Psoas muscle (tissue), 8 donors: ENCODE results near the gene CENPX. TPM values are rescaled to one million over a fixed set of nuclear protein-coding genes. Genes with fewer than 3 reads are reported as not detected.
"Not testable (repeated sequence)": the region's sequence is repeated elsewhere in the genome, so short reads cannot be mapped to it uniquely, and the experiment has no call there.

Source experiments
- ATAC-seq, 4 donors: fragments of 200-7000 bp; cut with Tn5 transposase; one replicate each; pipeline ENCODE4 v1.9.1; 2020; ENCODE audit warnings: moderate library complexity in 3 of 4, mild to moderate bottlenecking in 2 of 4
- DNase-seq, 2 donors: peaks; one replicate each; pipeline ENCODE4 v3.0.0-alpha.2; 2020
- H3K27ac ChIP-seq: fragments of 200-600 bp; one replicate; pipeline ENCODE4 v1.8.0; 2022
- H3K27me3 ChIP-seq, 3 donors: fragments of 200-600 bp in 1 of 3; one replicate each; pipeline versions ENCODE4 v1.6.1 to v1.8.0; 2013 to 2022; ENCODE audit warnings: low read length in 2 of 3, mild to moderate bottlenecking in 2 of 3, moderate library complexity in 1 of 3; ENCODE audit not compliant: insufficient read depth in 3 of 3
- H3K36me3 ChIP-seq, 2 donors: fragments of 200-600 bp in 1 of 2; one replicate each; pipeline versions ENCODE4 v1.6.1 to v1.8.0; 2013 to 2022; ENCODE audit warnings: low read depth in 1 of 2, mild to moderate bottlenecking in 1 of 2, moderate library complexity in 1 of 2; ENCODE audit not compliant: insufficient read depth in 1 of 2
- H3K4me1 ChIP-seq: fragments of 200-600 bp; one replicate; pipeline ENCODE4 v1.8.0; 2022
- H3K4me3 ChIP-seq: fragments of 200-600 bp; one replicate; pipeline ENCODE4 v1.8.0; 2022; ENCODE audit warnings: mild to moderate bottlenecking
- H3K9me3 ChIP-seq: fragments of 200-600 bp; one replicate; pipeline ENCODE4 v1.8.0; 2022
- WGBS, 3 donors: extraction: QIAGEN DNeasy Blood & Tissue Kit; methylation state at CpG; one replicate each; pipeline versions ENCODE4 v1.1.6 to v1.1.7; 2013; 5-methylcytosine and 5-hydroxymethylcytosine counted together
- intact Hi-C, 2 donors: fragments of 100-400 bp; cut with DNase I; formaldehyde crosslinking; loops; one replicate each; pipeline versions ENCODE4 v1.11.0 to v1.14.2; 2022
- polyA plus RNA-seq, 3 donors: library from polyadenylated mRNA; stranded (reverse); fragments of 200-250 nt; gene quantifications; one replicate each; pipeline ENCODE4 v1.2.3, GENCODE V29; 2013
- total RNA-seq, 4 donors: library from RNA; stranded (reverse); fragmentation: NEBNext Ultra II Directional in 2 of 4; extraction: Animal tissue kit (Norgen Biotek cat#: 25700) in 2 of 4; gene quantifications; one replicate each; pipeline versions ENCODE4 v1.2.1 to v1.2.4, GENCODE V29; 2021 to 2023
- TF ChIP-seq, protein P1 (sequence below): fragments of 200-600 bp; IDR thresholded peaks from one replicate; pipeline ENCODE4 v1.8.0; 2022; ENCODE audit warnings: antibody characterized with exemption
- donor health status: healthy with polysubstance abuse.
- donor health status: DM: no; HTN: no; CAD: no; lungs with moderate emphysema.
- donor health status: Bipolar disorder and iron deficiency.
- donor health status: healthy.
- donor health status: DM: yes; HTN: yes; CAD: no.
- donor health status: DM: no; HTN: no; CAD: no.
- donor health status: DM: no; HTN: no; CAD: no.
- donor health status: DM: yes; HTN: yes; CAD: no.

CENPX gene
- total and polyA plus RNA-seq, 7 donors: 15.9 to 79.4 (median 24.6) TPM

DNA sequence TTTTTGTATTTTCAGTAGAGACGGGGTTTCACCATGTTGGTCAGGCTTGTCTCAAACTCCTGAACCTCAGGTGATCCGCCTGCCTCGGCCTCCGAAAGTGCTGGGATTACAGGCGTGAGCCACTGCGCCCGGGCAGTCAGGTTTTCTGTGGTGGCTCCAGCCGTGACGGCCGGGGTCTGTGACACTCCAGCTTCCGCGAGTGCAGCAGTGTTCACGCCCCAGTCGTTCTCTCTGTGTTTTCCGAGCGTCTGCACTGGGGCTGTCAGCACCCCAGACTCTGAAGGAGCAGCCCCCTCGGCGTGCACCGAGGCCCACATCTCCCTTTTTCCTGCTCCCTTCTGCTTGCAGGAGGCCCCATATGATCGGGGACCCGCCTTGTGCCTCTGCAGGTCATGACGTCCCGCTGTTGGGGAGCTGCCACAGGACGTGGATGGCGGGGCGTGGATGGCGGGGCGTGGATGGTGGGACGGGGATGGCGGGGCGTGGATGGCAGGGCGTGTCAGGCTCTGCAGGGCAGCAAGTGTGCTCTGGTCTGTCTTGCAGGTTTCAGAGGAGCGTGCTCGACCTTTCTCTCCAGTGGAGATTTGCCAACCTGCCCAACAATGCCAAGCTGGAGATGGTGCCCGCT lies 39.6 kb downstream of the CENPX start:
- H3K36me3 ChIP-seq: peaks cover 9 to 63% of the 10 kb centered on the region in 2 donors
- H3K4me3 ChIP-seq: no peak overlapping the region
- 92 to 96% (median 93%) methylated on average over 34 to 35 of the region's 35 CpGs for WGBS, 3 donors
- DNase-seq (peak in 1 of 2 donors; percentile 46), ATAC-seq (no peak)
- intact Hi-C loops: no loop called here
- no peaks in the 10 kb centered on the region for H3K27me3 ChIP-seq
- H3K9me3 ChIP-seq: no peaks in the 10 kb centered on the region
- TF ChIP-seq, protein P1, sequence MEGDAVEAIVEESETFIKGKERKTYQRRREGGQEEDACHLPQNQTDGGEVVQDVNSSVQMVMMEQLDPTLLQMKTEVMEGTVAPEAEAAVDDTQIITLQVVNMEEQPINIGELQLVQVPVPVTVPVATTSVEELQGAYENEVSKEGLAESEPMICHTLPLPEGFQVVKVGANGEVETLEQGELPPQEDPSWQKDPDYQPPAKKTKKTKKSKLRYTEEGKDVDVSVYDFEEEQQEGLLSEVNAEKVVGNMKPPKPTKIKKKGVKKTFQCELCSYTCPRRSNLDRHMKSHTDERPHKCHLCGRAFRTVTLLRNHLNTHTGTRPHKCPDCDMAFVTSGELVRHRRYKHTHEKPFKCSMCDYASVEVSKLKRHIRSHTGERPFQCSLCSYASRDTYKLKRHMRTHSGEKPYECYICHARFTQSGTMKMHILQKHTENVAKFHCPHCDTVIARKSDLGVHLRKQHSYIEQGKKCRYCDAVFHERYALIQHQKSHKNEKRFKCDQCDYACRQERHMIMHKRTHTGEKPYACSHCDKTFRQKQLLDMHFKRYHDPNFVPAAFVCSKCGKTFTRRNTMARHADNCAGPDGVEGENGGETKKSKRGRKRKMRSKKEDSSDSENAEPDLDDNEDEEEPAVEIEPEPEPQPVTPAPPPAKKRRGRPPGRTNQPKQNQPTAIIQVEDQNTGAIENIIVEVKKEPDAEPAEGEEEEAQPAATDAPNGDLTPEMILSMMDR: no peak
- H3K4me1 ChIP-seq: peaks cover 9% of the 10 kb centered on the region
- no peak overlapping the region for H3K27ac ChIP-seq

DNA sequence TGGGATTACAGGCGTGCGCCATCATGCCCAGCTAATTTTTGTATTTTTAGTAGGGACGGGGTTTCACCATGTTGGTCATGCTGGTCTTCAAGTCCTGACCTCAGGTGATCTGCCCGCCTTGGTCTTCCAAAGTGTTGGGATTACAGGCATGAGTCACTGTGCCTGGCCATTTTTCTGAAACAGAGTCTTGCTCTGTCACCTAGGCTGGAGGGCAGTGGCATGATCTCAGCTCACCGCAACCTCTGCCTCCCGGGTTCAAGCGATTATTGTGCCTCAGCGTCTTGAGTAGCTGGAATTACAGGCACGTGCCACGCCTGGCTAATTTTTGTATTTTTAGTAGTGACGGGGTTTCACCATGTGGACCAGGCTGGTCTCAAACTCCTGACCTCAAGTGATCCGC lies 41.2 kb downstream of the CENPX start:
- H3K27ac ChIP-seq: peak overlapping the region; percentile 55
- intact Hi-C loops, H3K4me3 ChIP-seq, H3K4me1 ChIP-seq, H3K27me3 ChIP-seq, H3K9me3 ChIP-seq, ATAC-seq: not testable (repeated sequence)
- 88 to 94% (median 89%) methylated on average over 12 of the region's 12 CpGs for WGBS, 3 donors
- peak in 1 of 2 donors; percentile 28 for DNase-seq
- peaks cover 9 to 54% of the 10 kb centered on the region in 2 donors for H3K36me3 ChIP-seq

DNA sequence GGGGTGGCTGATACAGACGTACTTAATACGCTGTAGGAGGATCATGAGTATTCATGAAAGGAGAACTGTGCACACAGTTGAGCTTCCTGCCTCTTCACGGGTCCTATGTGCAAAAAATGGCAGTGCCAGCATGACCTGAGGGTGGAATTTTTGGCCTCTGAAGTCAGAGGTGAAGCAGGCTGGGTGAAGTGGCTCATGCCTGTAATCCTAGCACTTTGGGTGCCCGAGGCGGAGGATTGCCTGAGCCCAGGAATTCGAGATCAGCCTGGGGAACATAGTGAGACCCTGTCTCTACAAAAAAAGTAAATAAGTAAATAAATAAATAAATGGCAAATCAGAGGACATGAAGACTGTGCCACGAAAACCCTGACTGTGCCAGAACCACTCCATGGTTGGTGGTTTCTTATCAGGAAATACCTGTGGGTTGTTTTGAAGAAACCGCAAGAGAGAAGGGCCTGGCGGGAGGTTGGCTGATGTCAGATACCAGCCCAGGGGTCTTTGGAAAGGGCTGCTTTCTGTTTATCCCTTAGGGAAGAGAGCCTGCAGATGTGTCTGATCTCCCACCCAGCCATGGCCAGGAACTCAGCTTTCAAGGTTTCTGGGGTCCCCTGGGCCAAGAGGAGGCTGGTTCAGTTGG lies 41.9 kb downstream of the CENPX start:
- DNase-seq: no peak
- peak overlapping the region; percentile 55 for H3K27ac ChIP-seq
- TF ChIP-seq, protein P1: no peak
- no peaks in the 10 kb centered on the region for H3K27me3 ChIP-seq
- peaks cover 9% of the 10 kb centered on the region for H3K4me1 ChIP-seq
- ATAC-seq: no peak
- H3K4me3 ChIP-seq: no peak overlapping the region
- 66 to 79% (median 78%) methylated on average over 9 of the region's 9 CpGs for WGBS, 3 donors
- no peaks in the 10 kb centered on the region for H3K9me3 ChIP-seq
- intact Hi-C loops: no loop called here
- peaks cover 9 to 47% of the 10 kb centered on the region in 2 donors for H3K36me3 ChIP-seq

DNA sequence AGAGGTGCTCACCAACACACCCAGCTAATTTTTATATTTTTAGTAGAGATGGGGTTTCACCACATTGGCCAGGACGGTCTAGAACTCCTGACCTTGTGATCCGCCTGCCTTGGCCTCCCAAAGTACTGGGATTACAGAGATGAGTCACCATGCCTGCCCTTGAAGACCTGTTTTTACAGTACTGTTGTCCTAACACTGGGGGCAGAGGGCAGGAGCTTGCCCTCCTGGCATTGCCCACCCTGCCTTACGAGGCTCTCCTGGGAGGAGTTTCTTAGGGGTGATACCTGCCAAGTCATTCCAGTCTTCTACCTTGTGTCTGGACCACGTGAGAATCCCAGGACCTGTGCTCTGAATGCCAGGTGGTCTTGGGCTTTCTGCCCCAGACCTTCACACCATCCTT lies 42.6 kb downstream of the CENPX start:
- Histone ChIP-seq H3K27me3 (no peaks in the 10 kb centered on the region), H3K4me3 (no peak overlapping the region), H3K4me1 (peaks cover 9% of the 10 kb centered on the region), H3K9me3 (no peaks in the 10 kb centered on the region), H3K27ac (peak overlapping the region; percentile 55), H3K36me3 (peaks cover 7 to 40% of the 10 kb centered on the region in 2 donors)
- TF ChIP-seq, protein P1: no peak
- no peak for DNase-seq
- 62 to 89% (median 63%) methylated on average over 4 of the region's 4 CpGs for WGBS, 3 donors
- no peak for ATAC-seq
- intact Hi-C loops: no loop called here

DNA sequence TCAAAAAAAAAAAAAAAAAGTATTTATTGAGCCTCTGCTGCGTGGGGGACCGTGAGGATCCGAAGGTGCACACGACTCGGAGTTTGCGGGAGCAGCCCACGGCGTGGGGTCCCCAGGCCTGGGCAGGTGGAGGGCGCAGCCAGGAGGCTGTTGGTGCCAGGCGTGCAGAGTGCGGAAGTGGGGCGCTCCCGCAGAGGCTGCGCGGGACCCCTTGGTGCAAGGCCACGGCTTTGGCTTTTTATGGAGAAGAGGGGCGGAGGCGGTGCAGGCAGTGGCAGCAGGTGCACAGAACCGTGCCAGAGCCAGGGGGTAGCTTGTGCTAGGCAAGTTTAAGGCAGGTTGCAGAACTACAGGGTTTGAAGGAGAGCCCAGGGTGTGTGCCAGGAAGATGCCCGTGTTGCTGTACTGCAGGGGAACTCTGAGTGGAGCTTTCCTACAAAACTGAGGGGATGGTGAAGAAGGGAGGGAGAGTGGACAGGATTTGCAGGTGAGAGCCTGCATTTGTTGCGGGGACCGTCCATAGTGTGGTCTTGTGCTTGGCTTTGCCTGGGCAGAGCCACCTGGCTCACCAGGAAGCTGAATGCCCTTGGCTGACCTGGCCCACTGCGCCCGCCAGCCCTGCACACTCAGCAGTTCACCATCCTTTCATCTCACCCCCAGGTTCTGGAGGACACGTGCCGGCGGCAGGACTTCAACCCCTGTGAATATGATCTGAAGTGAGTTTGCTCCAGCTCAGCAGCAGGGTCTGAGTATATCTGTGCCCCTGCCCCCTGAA lies 44.0 kb downstream of the CENPX start:
- TF ChIP-seq, protein P1: no peak
- WGBS, 3 donors: 65 to 74% (median 70%) methylated on average over 27 of the region's 27 CpGs
- Histone ChIP-seq H3K4me1 (peaks cover 9% of the 10 kb centered on the region), H3K9me3 (no peaks in the 10 kb centered on the region), H3K4me3 (peak overlapping the region; percentile 78), H3K27me3 (no peaks in the 10 kb centered on the region), H3K27ac (peak overlapping the region; percentile 96), H3K36me3 (peaks cover 4 to 32% of the 10 kb centered on the region in 2 donors)
- ATAC-seq (no peak), DNase-seq (no peak)
- intact Hi-C loops: loop anchor here in 1 of 2 donors (5.0 kb wide), 1 partner anchor 39 kb away; no protein-coding TSS in a partner anchor
